Suprapubic skin (tissue), 4 donors: Measurements from ENCODE around the gene PPP2R2B. TPM values are rescaled to one million over a fixed set of nuclear protein-coding genes. Genes with fewer than 3 reads are reported as not detected.

Source experiments
- DNase-seq, 2 donors: peaks; one replicate each; pipeline ENCODE4 v3.0.0-alpha.2; 2019; ENCODE audit warnings: low spot score in 2 of 2
- H3K27ac ChIP-seq: fragments of 200-600 bp; sonication (generic); one replicate; pipeline ENCODE4 v1.5.1; 2019
- H3K27me3 ChIP-seq: fragments of 200-600 bp; sonication (generic); one replicate; pipeline ENCODE4 v1.5.1; 2019
- H3K36me3 ChIP-seq: fragments of 200-600 bp; sonication (generic); one replicate; pipeline ENCODE4 v1.5.1; 2019
- H3K4me1 ChIP-seq: fragments of 200-600 bp; sonication (generic); one replicate; pipeline ENCODE4 v1.5.1; 2019
- H3K4me3 ChIP-seq: fragments of 200-600 bp; sonication (generic); one replicate; pipeline ENCODE4 v1.5.1; 2019; ENCODE audit warnings: mild to moderate bottlenecking
- H3K9me3 ChIP-seq: fragments of 200-600 bp; sonication (generic); one replicate; pipeline ENCODE4 v1.5.1; 2019
- CTCF ChIP-seq, 2 donors: fragments of 200-600 bp in 1 of 2; fragments of 450-650 bp in 1 of 2; sonication (generic) in 1 of 2; IDR thresholded peaks; one replicate each; pipeline ENCODE4 v1.5.1; 2016 to 2019; ENCODE audit warnings: antibody characterized with exemption in 2 of 2, mild to moderate bottlenecking in 1 of 2, moderate library complexity in 1 of 2
- EP300 ChIP-seq: sonication (generic); formaldehyde crosslinking; IDR thresholded peaks from one replicate; pipeline ENCODE4 v1.6.1; 2017; ENCODE audit warnings: antibody characterized with exemption
- POLR2A ChIP-seq, 2 donors: fragments of 450-650 bp; IDR thresholded peaks; one replicate each; pipeline ENCODE4 v1.6.1; 2017; ENCODE audit warnings: antibody characterized with exemption in 2 of 2, mild to moderate bottlenecking in 2 of 2, moderate library complexity in 2 of 2
- POLR2AphosphoS5 ChIP-seq, 3 donors: sonication (generic); formaldehyde crosslinking; IDR thresholded peaks; one replicate each; pipeline ENCODE4 v1.6.1; 2017; ENCODE audit warnings: antibody characterized with exemption in 3 of 3
- WGBS: methylation state at CpG from one replicate; pipeline ENCODE4 v1.1.5; 2018; 5-methylcytosine and 5-hydroxymethylcytosine counted together
- total RNA-seq, 4 donors: library from RNA; depleted of rRNA; stranded (reverse); fragments of >200 nt; gene quantifications; one replicate each; pipeline ENCODE4 v1.1.0, GENCODE V29; 2016

Gene PPP2R2B
- total RNA-seq, 4 donors from 2014 or later, result 1.2 to 6.4 (median 3.8) TPM

- H3K27ac ChIP-seq, result no peak overlapping the region
- no peaks in the 10 kb centered on the region for H3K9me3 ChIP-seq
- H3K4me1 ChIP-seq, result no peaks in the 10 kb centered on the region
- H3K4me3 ChIP-seq, result no peak overlapping the region
- H3K36me3 ChIP-seq, result no peaks in the 10 kb centered on the region
- 47% methylated on average over 3 of the region's 3 CpGs for WGBS
- H3K27me3 ChIP-seq, result no peaks in the 10 kb centered on the region
- TF ChIP-seq POLR2A (IDR thresholded peaks at IDR 0.05) (no peak), CTCF (IDR thresholded peaks at IDR 0.05) (no peak), EP300 (no peak), POLR2AphosphoS5 (IDR thresholded peaks at IDR 0.05) (no peak)
- no peak for DNase-seq
Observed at GRCh38 chr5:146647656-146648199, 230.8 kb downstream of the PPP2R2B start.

GRCh38 chr5:146646441-146646840 is 232.1 kb downstream of the PPP2R2B start:
- no peaks in the 10 kb centered on the region for H3K27me3 ChIP-seq
- 85% methylated on average over 1 of the region's 1 CpG for WGBS
- TF ChIP-seq POLR2A (IDR thresholded peaks at IDR 0.05) (no peak), EP300 (no peak), POLR2AphosphoS5 (IDR thresholded peaks at IDR 0.05) (no peak), CTCF (IDR thresholded peaks at IDR 0.05) (no peak)
- H3K4me3 ChIP-seq, result no peak overlapping the region
- no peaks in the 10 kb centered on the region for H3K36me3 ChIP-seq
- H3K27ac ChIP-seq, result no peak overlapping the region
- H3K4me1 ChIP-seq, result no peaks in the 10 kb centered on the region
- no peaks in the 10 kb centered on the region for H3K9me3 ChIP-seq
- no peak for DNase-seq

GRCh38 chr5:146645342-146645741 is 233.2 kb downstream of the PPP2R2B start:
- H3K4me3 ChIP-seq, result no peak overlapping the region
- no peaks in the 10 kb centered on the region for H3K36me3 ChIP-seq
- H3K27me3 ChIP-seq, result no peaks in the 10 kb centered on the region
- H3K4me1 ChIP-seq, result no peaks in the 10 kb centered on the region
- no peak overlapping the region for H3K27ac ChIP-seq
- no peak for TF ChIP-seq EP300
- 61% methylated on average over 1 of the region's 1 CpG for WGBS
- H3K9me3 ChIP-seq, result no peaks in the 10 kb centered on the region
- DNase-seq, result no peak

- Histone ChIP-seq H3K27me3 (no peaks in the 10 kb centered on the region), H3K36me3 (no peaks in the 10 kb centered on the region), H3K4me3 (no peak overlapping the region), H3K27ac (no peak overlapping the region), H3K4me1 (no peaks in the 10 kb centered on the region), H3K9me3 (no peaks in the 10 kb centered on the region)
- TF ChIP-seq POLR2AphosphoS5 (IDR thresholded peaks at IDR 0.05) (no peak), POLR2A (IDR thresholded peaks at IDR 0.05) (no peak), CTCF (IDR thresholded peaks at IDR 0.05) (no peak)
- 87% methylated on average over 3 of the region's 3 CpGs for WGBS
- no peak for DNase-seq
Observed at GRCh38 chr5:146644831-146645230, 233.7 kb downstream of the PPP2R2B start.

GRCh38 chr5:146643776-146644175 is 234.8 kb downstream of the PPP2R2B start:
- TF ChIP-seq POLR2A (IDR thresholded peaks at IDR 0.05), result no peak
- no peak for TF ChIP-seq EP300
- TF ChIP-seq POLR2AphosphoS5 (IDR thresholded peaks at IDR 0.05), result no peak
- TF ChIP-seq CTCF (IDR thresholded peaks at IDR 0.05), result no peak
- Histone ChIP-seq H3K4me3 (no peak overlapping the region), H3K27ac (no peak overlapping the region), H3K4me1 (no peaks in the 10 kb centered on the region), H3K36me3 (no peaks in the 10 kb centered on the region), H3K27me3 (no peaks in the 10 kb centered on the region), H3K9me3 (no peaks in the 10 kb centered on the region)
- WGBS, result 37% methylated on average over 2 of the region's 2 CpGs
- no peak for DNase-seq

GRCh38 chr5:146642410-146642809 is 236.1 kb downstream of the PPP2R2B start:
- 94% methylated on average over 3 of the region's 3 CpGs for WGBS
- TF ChIP-seq POLR2A (IDR thresholded peaks at IDR 0.05) (no peak), CTCF (IDR thresholded peaks at IDR 0.05) (no peak), POLR2AphosphoS5 (IDR thresholded peaks at IDR 0.05) (no peak), EP300 (no peak)
- Histone ChIP-seq H3K36me3 (no peaks in the 10 kb centered on the region), H3K27me3 (no peaks in the 10 kb centered on the region), H3K4me3 (no peak overlapping the region), H3K9me3 (no peaks in the 10 kb centered on the region), H3K4me1 (no peaks in the 10 kb centered on the region), H3K27ac (no peak overlapping the region)
- no peak for DNase-seq
